Body of pancreas (tissue), 4 donors: ENCODE measurements around the gene LRRK1. TPM values are rescaled to one million over a fixed set of nuclear protein-coding genes. Genes with fewer than 3 reads are reported as not detected.

Experiments used
- ATAC-seq: fragments of 150-250 bp; one replicate; pipeline ENCODE4 v1.9.1; 2016
- DNase-seq, 4 donors: peaks; one replicate each; pipeline ENCODE4 v3.0.0-alpha.2; 2019
- H3K27ac ChIP-seq, 4 donors: fragments of 200-600 bp; sonication (generic); 1 replicate in 3 of 4; 2 replicates in 1 of 4; pipeline versions ENCODE4 v1.5.1 to v1.6.1; 2016 to 2019; ENCODE audit warnings: mild to moderate bottlenecking in 1 of 4, mixed read lengths in 1 of 4, moderate library complexity in 1 of 4
- H3K27me3 ChIP-seq, 2 donors: fragments of 200-600 bp; sonication (generic); one replicate each; pipeline ENCODE4 v1.6.0; 2016; ENCODE audit warnings: mild to moderate bottlenecking in 1 of 2
- H3K36me3 ChIP-seq, 2 donors: fragments of 200-600 bp; sonication (generic); replicated peaks in 1 of 2; 2 replicates each; pipeline ENCODE4 v1.5.1; 2016; ENCODE audit warnings: low read depth in 2 of 2; ENCODE audit not compliant: insufficient read depth in 1 of 2
- H3K4me1 ChIP-seq: fragments of 200-600 bp; sonication (generic); one replicate; pipeline ENCODE4 v1.6.0; 2016
- H3K4me3 ChIP-seq, 2 donors: fragments of 200-600 bp; sonication (generic); 1 replicate in 1 of 2; 2 replicates in 1 of 2; pipeline ENCODE4 v1.5.1; 2016 to 2019
- H3K9me3 ChIP-seq, 3 donors: fragments of 200-600 bp; sonication (generic); 1 replicate in 2 of 3; 2 replicates in 1 of 3; pipeline ENCODE4 v1.5.1; 2016
- CTCF ChIP-seq, 7 experiments: fragments of 450-650 bp in 4 of 7; fragments of 200-600 bp in 3 of 7; sonication (generic) in 3 of 7; IDR thresholded peaks; one replicate each; pipeline ENCODE4 v1.5.1; 2016 to 2019; ENCODE audit warnings: antibody characterized with exemption in 7 of 7
- POLR2A ChIP-seq, 3 donors: fragments of 450-650 bp; IDR thresholded peaks; one replicate each; pipeline ENCODE4 v1.6.1; 2016; ENCODE audit warnings: antibody characterized with exemption in 3 of 3, mild to moderate bottlenecking in 2 of 3
- WGBS, 2 donors: methylation state at CpG; one replicate each; pipeline ENCODE4 v1.1.5; 2017; 5-methylcytosine and 5-hydroxymethylcytosine counted together
- intact Hi-C: fragments of 100-400 bp; cut with DNase I; formaldehyde crosslinking; loops from one replicate; pipeline ENCODE4 v1.15.1; 2023
- total RNA-seq, 2 donors: library from RNA; depleted of rRNA; stranded (reverse); fragments of >200 nt; gene quantifications; one replicate each; pipeline ENCODE4 v1.1.0, GENCODE V29; 2016

Gene LRRK1
- total RNA-seq, 2 donors from 2014 or later = 12.2 to 14.0 TPM

GRCh38 chr15:101107625-101108460 lies 188.7 kb downstream of the LRRK1 start:
- intact Hi-C loops = no loop called here
- ATAC-seq (no peak), DNase-seq (no peak)
- Histone ChIP-seq H3K4me3 (no peak overlapping the region), H3K27ac (no peak overlapping the region), H3K27me3 (no peaks in the 10 kb centered on the region), H3K4me1 (no peaks in the 10 kb centered on the region), H3K36me3 (no peaks in the 10 kb centered on the region), H3K9me3 (no peaks in the 10 kb centered on the region)
- no peak for TF ChIP-seq CTCF (IDR thresholded peaks at IDR 0.05)
- no peak for TF ChIP-seq POLR2A (IDR thresholded peaks at IDR 0.05)
- WGBS, 2 donors = 62 to 77% methylated on average over 6 of the region's 6 CpGs

GRCh38 chr15:101108461-101108775 lies 189.3 kb downstream of the LRRK1 start:
- Histone ChIP-seq H3K9me3 (no peaks in the 10 kb centered on the region), H3K27me3 (no peaks in the 10 kb centered on the region), H3K4me1 (no peaks in the 10 kb centered on the region), H3K4me3 (no peak overlapping the region), H3K36me3 (no peaks in the 10 kb centered on the region), H3K27ac (no peak overlapping the region)
- intact Hi-C loops = no loop called here
- DNase-seq (no peak), ATAC-seq (no peak)
- 57 to 94% methylated on average over 1 to 10 of the region's 10 CpGs for WGBS, 2 donors
- no peak for TF ChIP-seq POLR2A (IDR thresholded peaks at IDR 0.05)
- TF ChIP-seq CTCF (IDR thresholded peaks at IDR 0.05) = no peak

GRCh38 chr15:101108791-101109190 lies 189.6 kb downstream of the LRRK1 start:
- no peak overlapping the region for H3K4me3 ChIP-seq
- no peak for DNase-seq
- H3K27ac ChIP-seq = no peak overlapping the region
- H3K36me3 ChIP-seq = no peaks in the 10 kb centered on the region
- no peaks in the 10 kb centered on the region for H3K4me1 ChIP-seq
- TF ChIP-seq POLR2A (IDR thresholded peaks at IDR 0.05) = no peak
- TF ChIP-seq CTCF (IDR thresholded peaks at IDR 0.05) = no peak
- no peaks in the 10 kb centered on the region for H3K9me3 ChIP-seq
- ATAC-seq = no peak
- intact Hi-C loops = no loop called here
- H3K27me3 ChIP-seq = no peaks in the 10 kb centered on the region
- 91 to 96% methylated on average over 7 of the region's 7 CpGs for WGBS, 2 donors

GRCh38 chr15:101110681-101111569 lies 191.8 kb downstream of the LRRK1 start:
- Histone ChIP-seq H3K9me3 (no peaks in the 10 kb centered on the region), H3K4me1 (no peaks in the 10 kb centered on the region), H3K4me3 (no peak overlapping the region), H3K36me3 (no peaks in the 10 kb centered on the region), H3K27ac (no peak overlapping the region), H3K27me3 (no peaks in the 10 kb centered on the region)
- DNase-seq (no peak), ATAC-seq (no peak)
- TF ChIP-seq POLR2A (IDR thresholded peaks at IDR 0.05) (no peak), CTCF (IDR thresholded peaks at IDR 0.05) (no peak)
- intact Hi-C loops = no loop called here
- WGBS, 2 donors = 82 to 88% methylated on average over 21 to 22 of the region's 23 CpGs
